NCI-H2196 (cell line): Measurements from ENCODE around the gene PRCD.

Experiments
- DNase-seq: peaks from one replicate; lab custom pipeline; 2025; ENCODE audit not compliant: unreplicated experiment; lab: John Stamatoyannopoulos, UW

The PRCD gene

GRCh38 chr17:76539631-76540271 is at the start of gene PRCD:
TSS of gene PRCD (plus strand) at chr17:76540044. CDS start at chr17:76540142, 98 bp downstream.
- DNase-seq = no peak

GRCh38 chr17:76490112-76490710 is 49.6 kb upstream of the PRCD start:
- DNase-seq = no peak

GRCh38 chr17:76491271-76492122 is 48.3 kb upstream of the PRCD start:
- DNase-seq = no peak

GRCh38 chr17:76492123-76492988 is 47.5 kb upstream of the PRCD start:
- DNase-seq = no peak

- DNase-seq = no peak
These were observed 46.8 kb upstream of the PRCD start for GRCh38 chr17:76492989-76493501.

GRCh38 chr17:76493505-76494167 is 46.2 kb upstream of the PRCD start:
- DNase-seq = no peak

GRCh38 chr17:76495663-76496400 is 44.0 kb upstream of the PRCD start:
- no peak for DNase-seq

GRCh38 chr17:76496464-76496863 is 43.4 kb upstream of the PRCD start:
- DNase-seq = no peak

GRCh38 chr17:76497699-76497978 is 42.2 kb upstream of the PRCD start:
- no peak for DNase-seq

GRCh38 chr17:76497979-76498875 is 41.6 kb upstream of the PRCD start:
- DNase-seq = no peak

- no peak for DNase-seq
These were observed 41.0 kb upstream of the PRCD start for GRCh38 chr17:76498876-76499251.

- DNase-seq = no peak
These were observed 40.6 kb upstream of the PRCD start for GRCh38 chr17:76499267-76499667.

- DNase-seq = no peak
These were observed 39.6 kb upstream of the PRCD start for GRCh38 chr17:76500074-76500746.

- DNase-seq = no peak
These were observed 39.2 kb upstream of the PRCD start for GRCh38 chr17:76500747-76501017.

GRCh38 chr17:76501018-76501826 is 38.6 kb upstream of the PRCD start, which contains the start of gene RHBDF2:
TSS of gene RHBDF2 (minus strand) at chr17:76501423. CDS start at chr17:76481524, 19,899 bp downstream.
- DNase-seq = peak; percentile 92

- no peak for DNase-seq
These were observed 38.0 kb upstream of the PRCD start for GRCh38 chr17:76501827-76502307.
